ENCODE measurements around the gene KCNC1.

KCNC1 gene

DNA sequence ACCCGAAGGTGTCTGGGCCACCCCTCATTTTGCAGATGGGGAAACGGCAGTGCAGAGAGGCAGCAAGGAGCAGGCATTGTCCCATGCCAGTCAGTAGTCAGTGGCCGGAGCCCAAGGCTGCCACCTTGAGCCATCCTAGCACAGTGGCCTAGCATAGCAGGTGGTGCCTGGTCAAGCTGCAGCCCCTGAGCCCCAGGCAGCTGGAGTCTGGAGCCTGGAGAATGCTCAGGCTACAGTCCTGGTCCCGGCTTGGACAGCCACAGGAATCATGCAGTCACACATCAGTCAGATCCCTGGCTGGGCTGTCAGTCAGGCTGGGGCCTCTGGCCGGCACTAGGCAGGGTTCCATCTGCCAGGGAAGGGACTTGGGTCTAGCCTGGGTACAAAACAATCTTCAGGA is 18.6 kb downstream of the KCNC1 start:
- no peak overlapping the region for H3K9ac ChIP-seq (ENCODE audit: insufficient read length)

GRCh38 chr11:17753641-17754040 is 19.1 kb downstream of the KCNC1 start:
- Histone ChIP-seq H3K4me3 (no peak overlapping the region), H3K9me3 (ENCODE audit: low read depth, low read length) (no peaks in the 10 kb centered on the region), H3K27ac (no peak overlapping the region), H3K9ac (ENCODE audit: insufficient read length) (no peak overlapping the region), H3K36me3 (ENCODE audit: insufficient read depth, low read length) (no peaks in the 10 kb centered on the region)
- no peak for TF ChIP-seq EZH2 (IDR thresholded peaks at IDR 0.05)
- TF ChIP-seq POLR2AphosphoS5 (IDR thresholded peaks at IDR 0.05; ENCODE audit: borderline replicate concordance, low read depth, low read length) = no peak
- no peak for TF ChIP-seq FOXP2 (optimal IDR thresholded peaks at IDR 0.05; ENCODE audit: control extremely low read depth, extremely low read length, insufficient read depth)
- DNase-seq (ENCODE audit: low read depth, low spot score) = no peak

More for the DNA sequence above, 18.6 kb downstream of the KCNC1 start:
- no peak overlapping the region for H3K27ac ChIP-seq
- DNase-seq (ENCODE audit: low read depth, low spot score) = no peak
- no peaks in the 10 kb centered on the region for H3K36me3 ChIP-seq (ENCODE audit: insufficient read depth, low read length)
- no peaks in the 10 kb centered on the region for H3K9me3 ChIP-seq (ENCODE audit: low read depth, low read length)
- TF ChIP-seq EZH2 (IDR thresholded peaks at IDR 0.05) = no peak
- TF ChIP-seq POLR2AphosphoS5 (IDR thresholded peaks at IDR 0.05; ENCODE audit: borderline replicate concordance, low read depth, low read length) = no peak
- no peak for TF ChIP-seq FOXP2 (optimal IDR thresholded peaks at IDR 0.05; ENCODE audit: control extremely low read depth, extremely low read length, insufficient read depth)
- H3K4me3 ChIP-seq = no peak overlapping the region

DNA sequence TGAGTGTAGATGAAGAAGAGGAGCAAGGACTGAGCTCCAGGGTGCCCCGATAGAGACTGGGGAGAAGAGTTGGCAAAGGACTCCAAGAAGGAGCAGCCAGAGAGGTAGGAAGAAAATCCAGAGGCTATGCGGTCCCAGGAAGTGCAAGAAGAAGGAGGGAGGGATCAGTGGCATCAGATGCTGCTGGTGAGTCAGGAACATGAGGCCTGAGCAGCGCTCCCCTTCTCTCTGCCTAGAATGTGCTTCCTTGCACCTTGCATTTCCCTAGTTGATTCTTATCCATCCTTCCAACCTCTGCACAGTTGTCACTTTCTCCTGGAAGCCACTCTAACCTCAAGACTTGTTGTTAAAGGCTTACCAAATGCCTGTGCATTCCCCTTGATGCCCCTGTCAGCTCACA is 21.3 kb downstream of the KCNC1 start:
- no peak overlapping the region for H3K4me3 ChIP-seq
- H3K36me3 ChIP-seq (ENCODE audit: insufficient read depth, low read length) = no peaks in the 10 kb centered on the region
- no peak for DNase-seq (ENCODE audit: low read depth, low spot score)
- no peak for TF ChIP-seq EZH2 (IDR thresholded peaks at IDR 0.05)
- TF ChIP-seq FOXP2 (optimal IDR thresholded peaks at IDR 0.05; ENCODE audit: control extremely low read depth, extremely low read length, insufficient read depth) = no peak
- no peak for TF ChIP-seq POLR2AphosphoS5 (IDR thresholded peaks at IDR 0.05; ENCODE audit: borderline replicate concordance, low read depth, low read length)
- no peak overlapping the region for H3K9ac ChIP-seq (ENCODE audit: insufficient read length)
- H3K27ac ChIP-seq = no peak overlapping the region
- H3K9me3 ChIP-seq (ENCODE audit: low read depth, low read length) = no peaks in the 10 kb centered on the region

DNA sequence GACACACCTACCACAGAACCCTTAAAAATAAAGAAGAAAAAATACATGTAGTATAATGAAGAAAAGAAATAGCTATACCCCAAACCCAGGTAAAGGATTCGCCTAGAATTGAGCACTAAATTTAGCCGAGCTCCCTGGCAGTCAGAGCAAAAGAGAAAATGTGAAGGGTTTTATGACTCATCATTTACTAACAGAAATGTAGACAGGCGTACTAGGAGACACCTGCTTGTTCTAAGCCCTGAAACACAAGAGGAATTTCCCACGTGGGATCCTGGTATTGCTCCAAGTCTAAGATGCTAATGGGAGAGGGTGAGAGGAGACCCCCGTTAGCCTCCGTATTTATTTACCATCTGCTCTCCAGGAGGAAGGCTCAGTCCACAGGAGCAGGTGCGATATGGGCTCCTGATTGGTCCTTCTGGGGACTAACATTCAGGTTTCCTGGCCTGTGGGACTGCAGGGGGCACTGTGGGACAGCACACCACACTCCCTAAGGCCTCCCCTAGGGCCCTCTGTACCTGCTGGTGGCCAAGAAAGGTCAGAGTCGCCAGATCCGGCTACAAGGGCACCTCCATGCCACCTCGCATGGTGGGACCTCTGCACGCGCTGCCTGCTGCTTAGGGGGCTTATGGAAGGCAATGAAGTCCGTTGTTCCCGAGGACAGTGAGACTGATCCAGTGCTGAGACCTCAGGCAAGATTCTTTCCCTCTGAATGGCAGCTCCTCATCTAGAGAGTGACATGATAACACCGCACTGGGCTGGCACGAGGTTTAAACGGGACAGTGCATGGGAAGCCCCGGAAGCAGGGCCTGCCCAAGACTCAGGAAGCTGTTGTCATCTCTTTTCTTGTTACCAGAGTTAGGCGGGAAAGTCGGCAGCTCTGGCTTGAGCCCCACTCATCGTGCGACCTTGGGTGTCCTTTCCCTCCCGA is 25.8 kb downstream of the KCNC1 start:
- no peak for DNase-seq (ENCODE audit: low read depth, low spot score)
- H3K27ac ChIP-seq = no peak overlapping the region
- H3K9me3 ChIP-seq (ENCODE audit: low read depth, low read length) = no peaks in the 10 kb centered on the region
- H3K36me3 ChIP-seq (ENCODE audit: insufficient read depth, low read length) = no peaks in the 10 kb centered on the region
- no peak overlapping the region for H3K9ac ChIP-seq (ENCODE audit: insufficient read length)
- no peak for TF ChIP-seq EZH2 (IDR thresholded peaks at IDR 0.05)
- no peak for TF ChIP-seq POLR2AphosphoS5 (IDR thresholded peaks at IDR 0.05; ENCODE audit: borderline replicate concordance, low read depth, low read length)
- no peak for TF ChIP-seq FOXP2 (optimal IDR thresholded peaks at IDR 0.05; ENCODE audit: control extremely low read depth, extremely low read length, insufficient read depth)
- no peak overlapping the region for H3K4me3 ChIP-seq

- H3K9ac ChIP-seq (ENCODE audit: insufficient read length) = no peak overlapping the region
- H3K4me3 ChIP-seq = no peak overlapping the region
- no peaks in the 10 kb centered on the region for H3K36me3 ChIP-seq (ENCODE audit: insufficient read depth, low read length)
- no peaks in the 10 kb centered on the region for H3K9me3 ChIP-seq (ENCODE audit: low read depth, low read length)
- H3K27ac ChIP-seq = no peak overlapping the region
- TF ChIP-seq EZH2 (IDR thresholded peaks at IDR 0.05) (no peak), POLR2AphosphoS5 (IDR thresholded peaks at IDR 0.05; ENCODE audit: borderline replicate concordance, low read depth, low read length) (no peak), FOXP2 (optimal IDR thresholded peaks at IDR 0.05; ENCODE audit: control extremely low read depth, extremely low read length, insufficient read depth) (no peak)
- no peak for DNase-seq (ENCODE audit: low read depth, low spot score)
These were observed 27.9 kb downstream of the KCNC1 start for GRCh38 chr11:17762309-17762974.

- DNase-seq (ENCODE audit: low read depth, low spot score) = no peak
- Histone ChIP-seq H3K27ac (no peak overlapping the region), H3K9me3 (ENCODE audit: low read depth, low read length) (no peaks in the 10 kb centered on the region), H3K4me3 (no peak overlapping the region), H3K9ac (ENCODE audit: insufficient read length) (no peak overlapping the region), H3K36me3 (ENCODE audit: insufficient read depth, low read length) (no peaks in the 10 kb centered on the region)
- TF ChIP-seq POLR2AphosphoS5 (IDR thresholded peaks at IDR 0.05; ENCODE audit: borderline replicate concordance, low read depth, low read length) (no peak), FOXP2 (optimal IDR thresholded peaks at IDR 0.05; ENCODE audit: control extremely low read depth, extremely low read length, insufficient read depth) (no peak), EZH2 (IDR thresholded peaks at IDR 0.05) (no peak)
These were observed 28.7 kb downstream of the KCNC1 start for GRCh38 chr11:17763244-17763643.

DNA sequence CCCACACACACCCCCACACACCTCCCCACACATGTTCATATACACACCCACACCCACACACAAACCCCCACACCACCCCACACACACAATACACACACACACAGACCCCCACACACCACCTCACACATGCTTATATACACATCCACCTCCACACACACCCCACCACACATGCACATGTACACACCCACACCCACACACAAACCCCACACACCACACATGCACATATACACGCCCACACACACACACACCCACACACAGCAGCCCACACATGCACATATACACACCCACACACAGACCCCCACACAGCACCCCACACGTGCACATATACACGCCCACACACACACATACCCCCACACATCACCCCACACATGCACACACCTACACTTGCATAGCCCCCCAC is 29.1 kb downstream of the KCNC1 start:
- H3K4me3 ChIP-seq = no peak overlapping the region
- H3K9ac ChIP-seq (ENCODE audit: insufficient read length) = no peak overlapping the region
- TF ChIP-seq FOXP2 (optimal IDR thresholded peaks at IDR 0.05; ENCODE audit: control extremely low read depth, extremely low read length, insufficient read depth) = no peak
- TF ChIP-seq EZH2 (IDR thresholded peaks at IDR 0.05) = no peak
- TF ChIP-seq POLR2AphosphoS5 (IDR thresholded peaks at IDR 0.05; ENCODE audit: borderline replicate concordance, low read depth, low read length) = no peak
- no peaks in the 10 kb centered on the region for H3K9me3 ChIP-seq (ENCODE audit: low read depth, low read length)
- H3K27ac ChIP-seq = no peak overlapping the region
- no peaks in the 10 kb centered on the region for H3K36me3 ChIP-seq (ENCODE audit: insufficient read depth, low read length)
- no peak for DNase-seq (ENCODE audit: low read depth, low spot score)

- TF ChIP-seq EZH2 (IDR thresholded peaks at IDR 0.05) = no peak
- no peak for TF ChIP-seq POLR2AphosphoS5 (IDR thresholded peaks at IDR 0.05; ENCODE audit: borderline replicate concordance, low read depth, low read length)
- no peak for TF ChIP-seq FOXP2 (optimal IDR thresholded peaks at IDR 0.05; ENCODE audit: control extremely low read depth, extremely low read length, insufficient read depth)
- DNase-seq (ENCODE audit: low read depth, low spot score) = no peak
These were observed 30.1 kb downstream of the KCNC1 start for GRCh38 chr11:17764446-17765218.

More at GRCh38 chr11:17764446-17765218, 30.1 kb downstream of the KCNC1 start:
- Histone ChIP-seq H3K9ac (ENCODE audit: insufficient read length) (no peak overlapping the region), H3K9me3 (ENCODE audit: low read depth, low read length) (no peaks in the 10 kb centered on the region), H3K27ac (no peak overlapping the region), H3K36me3 (ENCODE audit: insufficient read depth, low read length) (no peaks in the 10 kb centered on the region), H3K4me3 (no peak overlapping the region)

Measured in SK-N-MC (cell line).